ENCODE measurements around the gene ARHGEF3.
"Not testable (repeated sequence)": the region's sequence is repeated elsewhere in the genome, so short reads cannot be mapped to it uniquely, and the experiment has no call there.

ARHGEF3 gene

GRCh38 chr3:56739036-56739435 lies 62.7 kb downstream of the ARHGEF3 start:
- Histone ChIP-seq H3K4me3 (ENCODE audit: low read depth, low read length) (no peak overlapping the region), H3K36me3 (no peaks in the 10 kb centered on the region), H3K27me3 (no peaks in the 10 kb centered on the region), H3K9me3 (no peaks in the 10 kb centered on the region), H3K4me1 (no peaks in the 10 kb centered on the region)
- TF ChIP-seq CTCF (IDR thresholded peaks at IDR 0.05; ENCODE audit: low read depth, low read length), result no peak
- DNase-seq, result no peak

GRCh38 chr3:56737006-56737405 lies 64.7 kb downstream of the ARHGEF3 start:
- H3K27me3 ChIP-seq, result no peaks in the 10 kb centered on the region
- H3K36me3 ChIP-seq, result no peaks in the 10 kb centered on the region
- no peak overlapping the region for H3K4me3 ChIP-seq (ENCODE audit: low read depth, low read length)
- DNase-seq, result no peak
- H3K4me1 ChIP-seq, result no peaks in the 10 kb centered on the region
- no peaks in the 10 kb centered on the region for H3K9me3 ChIP-seq
- no peak for TF ChIP-seq CTCF (IDR thresholded peaks at IDR 0.05; ENCODE audit: low read depth, low read length)

GRCh38 chr3:56732109-56732508 lies 69.6 kb downstream of the ARHGEF3 start:
- H3K27me3 ChIP-seq, result no peaks in the 10 kb centered on the region
- no peaks in the 10 kb centered on the region for H3K9me3 ChIP-seq
- no peak for DNase-seq
- H3K36me3 ChIP-seq, result no peaks in the 10 kb centered on the region
- TF ChIP-seq CTCF (IDR thresholded peaks at IDR 0.05; ENCODE audit: low read depth, low read length), result no peak
- H3K4me3 ChIP-seq (ENCODE audit: low read depth, low read length), result no peak overlapping the region
- no peaks in the 10 kb centered on the region for H3K4me1 ChIP-seq

- DNase-seq, result no peak
- TF ChIP-seq CTCF (IDR thresholded peaks at IDR 0.05; ENCODE audit: low read depth, low read length), result no peak
- H3K4me1 ChIP-seq, result no peaks in the 10 kb centered on the region
- no peaks in the 10 kb centered on the region for H3K9me3 ChIP-seq
- H3K36me3 ChIP-seq, result no peaks in the 10 kb centered on the region
- no peaks in the 10 kb centered on the region for H3K27me3 ChIP-seq
- no peak overlapping the region for H3K4me3 ChIP-seq (ENCODE audit: low read depth, low read length)
Measured at GRCh38 chr3:56725175-56725574, 76.6 kb downstream of the ARHGEF3 start.

- no peaks in the 10 kb centered on the region for H3K4me1 ChIP-seq
- no peak for TF ChIP-seq CTCF (IDR thresholded peaks at IDR 0.05; ENCODE audit: low read depth, low read length)
- H3K36me3 ChIP-seq, result no peaks in the 10 kb centered on the region
- H3K4me3 ChIP-seq (ENCODE audit: low read depth, low read length), result no peak overlapping the region
- no peak for DNase-seq
- no peaks in the 10 kb centered on the region for H3K27me3 ChIP-seq
- no peaks in the 10 kb centered on the region for H3K9me3 ChIP-seq
Measured at GRCh38 chr3:56724676-56725075, 77.1 kb downstream of the ARHGEF3 start.

GRCh38 chr3:56720849-56721248 lies 80.9 kb downstream of the ARHGEF3 start:
- no peaks in the 10 kb centered on the region for H3K36me3 ChIP-seq
- no peaks in the 10 kb centered on the region for H3K9me3 ChIP-seq
- H3K4me1 ChIP-seq, result no peaks in the 10 kb centered on the region
- no peak for DNase-seq
- H3K27me3 ChIP-seq, result no peaks in the 10 kb centered on the region
- no peak overlapping the region for H3K4me3 ChIP-seq (ENCODE audit: low read depth, low read length)
- no peak for TF ChIP-seq CTCF (IDR thresholded peaks at IDR 0.05; ENCODE audit: low read depth, low read length)

GRCh38 chr3:56718809-56719208 lies 82.9 kb downstream of the ARHGEF3 start:
- not testable (repeated sequence) for DNase-seq; H3K27me3 ChIP-seq; H3K36me3 ChIP-seq; H3K4me1 ChIP-seq; H3K4me3 ChIP-seq (ENCODE audit: low read depth, low read length); H3K9me3 ChIP-seq

Data from BE2C (cell line).